ENCODE results near the gene RNF166. TPM values are rescaled to one million over a fixed set of nuclear protein-coding genes. Genes with fewer than 3 reads are reported as not detected.

RNF166 gene
- total and polyA plus RNA-seq, 2 donors (not counting 3 experiments of a cell fraction or from before 2014, with no cell fraction given) = 27.6 to 38.8 TPM

- no peaks in the 10 kb centered on the region for H4K20me1 ChIP-seq (replicated peaks; ENCODE audit: control insufficient read depth, extremely low read depth, insufficient read depth, low read length)
- H3K4me1 ChIP-seq (ENCODE audit: control insufficient read depth, extremely low read depth, insufficient read depth, low read length) = peaks cover 57% of the 10 kb centered on the region
- no peaks in the 10 kb centered on the region for H3K9me3 ChIP-seq (replicated peaks; ENCODE audit: control insufficient read depth, insufficient read depth, low read length)
- H3K27ac ChIP-seq (ENCODE audit: insufficient read depth, low read depth, low read length) = peak overlapping the region; percentile 63
- dilution Hi-C loops (cut with MboI; ENCODE audit: extremely low pct_ligation_motif_present, low sequenced_read_pairs) (no loop called here), intact Hi-C loops (cut with micrococcal nuclease) (no loop called here)
- H3K27me3 ChIP-seq (ENCODE audit: control insufficient read depth in 2 of 2, insufficient read depth in 2 of 2, low read length in 2 of 2) = no peaks in the 10 kb centered on the region
- no peaks in the 10 kb centered on the region for H3K9me1 ChIP-seq (replicated peaks; ENCODE audit: control insufficient read depth, extremely low read depth, insufficient read depth, low read length)
- peak overlapping the region in 1 of 3 experiments; percentile 9 for H3K4me3 ChIP-seq (replicated peaks in 1 of 3; ENCODE audit: insufficient read depth in 1 of 3, low read depth in 1 of 3, low read length in 3 of 3)
- peak overlapping the region; percentile 9 for H2AFZ ChIP-seq (ENCODE audit: low read depth, low read length)
- TF ChIP-seq POLR2AphosphoS5 (IDR thresholded peaks at IDR 0.05; ENCODE audit: insufficient read depth, low read depth, low read length) = peak; percentile 63
- no peak for TF ChIP-seq JUN (IDR thresholded peaks at IDR 0.05; ENCODE audit: borderline replicate concordance, insufficient read depth, insufficient read length, low read depth)
- peak; percentile 55 for TF ChIP-seq POLR2A (IDR thresholded peaks at IDR 0.05; ENCODE audit: low read depth, low read length)
- peak overlapping the region; percentile 44 for H3K9ac ChIP-seq (replicated peaks; ENCODE audit: extremely low read depth, insufficient read depth, low read length)
- POLR2A ChIA-PET = interaction anchor here (1.1 kb wide), 1 partner anchor 40 kb away, joined by 4 read pairs; the partner anchor contains the start of gene MVD
- peak; percentile 59 for DNase-seq (ENCODE audit: low read depth, low spot score)
- TSS peak; percentile 6 for BruUV-seq (replicated peaks)
- peak overlapping the region; percentile 38 for H3K4me2 ChIP-seq (ENCODE audit: insufficient read depth, low read length)
- peaks cover 60% of the 10 kb centered on the region for H3K79me2 ChIP-seq (ENCODE audit: control insufficient read depth, insufficient read depth, low read length)
- FAIRE-seq = peak; percentile 77
- CTCF ChIA-PET = interaction anchor here (1.0 to 4.3 kb wide), 3 partner anchors 16 to 39 kb away, joined by 3 to 25 read pairs (median 3); no protein-coding TSS in a partner anchor
- H3K36me3 ChIP-seq (ENCODE audit: control insufficient read depth in 2 of 2, extremely low read depth in 1 of 2, insufficient read depth in 2 of 2, low read length in 2 of 2) = peaks cover 0 to 9% of the 10 kb centered on the region in 2 experiments
Observed at GRCh38 chr16:88703486-88704309, 2.5 kb downstream of the RNF166 start.

GRCh38 chr16:88702371-88703210 lies 3.6 kb downstream of the RNF166 start:
- dilution Hi-C loops (cut with MboI; ENCODE audit: extremely low pct_ligation_motif_present, low sequenced_read_pairs) (no loop called here), intact Hi-C loops (cut with micrococcal nuclease) (no loop called here)
- Histone ChIP-seq H3K9me3 (replicated peaks; ENCODE audit: control insufficient read depth, insufficient read depth, low read length) (no peaks in the 10 kb centered on the region), H3K36me3 (ENCODE audit: control insufficient read depth in 2 of 2, extremely low read depth in 1 of 2, insufficient read depth in 2 of 2, low read length in 2 of 2) (peaks cover 0 to 16% of the 10 kb centered on the region in 2 experiments), H3K27me3 (ENCODE audit: control insufficient read depth in 2 of 2, insufficient read depth in 2 of 2, low read length in 2 of 2) (no peaks in the 10 kb centered on the region), H3K9ac (replicated peaks; ENCODE audit: extremely low read depth, insufficient read depth, low read length) (peak overlapping the region; percentile 44), H3K9me1 (replicated peaks; ENCODE audit: control insufficient read depth, extremely low read depth, insufficient read depth, low read length) (no peaks in the 10 kb centered on the region), H3K27ac (ENCODE audit: insufficient read depth, low read depth, low read length) (peak overlapping the region; percentile 69), H3K4me3 (replicated peaks in 1 of 3; ENCODE audit: insufficient read depth in 1 of 3, low read depth in 1 of 3, low read length in 3 of 3) (no peak overlapping the region), H2AFZ (ENCODE audit: low read depth, low read length) (no peak overlapping the region), H3K4me2 (ENCODE audit: insufficient read depth, low read length) (peak overlapping the region; percentile 35), H4K20me1 (replicated peaks; ENCODE audit: control insufficient read depth, extremely low read depth, insufficient read depth, low read length) (no peaks in the 10 kb centered on the region), H3K79me2 (ENCODE audit: control insufficient read depth, insufficient read depth, low read length) (peaks cover 51% of the 10 kb centered on the region), H3K4me1 (ENCODE audit: control insufficient read depth, extremely low read depth, insufficient read depth, low read length) (peaks cover 57% of the 10 kb centered on the region)
- DNase-seq (ENCODE audit: low read depth, low spot score) (no peak), FAIRE-seq (peak; percentile 62)
- no peak for TF ChIP-seq EZH2 (IDR thresholded peaks at IDR 0.05; ENCODE audit: borderline replicate concordance, low read depth, low read length, severe bottlenecking)
- BruUV-seq (replicated peaks) = no TSS peak
- ChIA-PET POLR2A (no interaction called here), CTCF (interaction anchor here (1.0 to 2.8 kb wide), 5 partner anchors 20 to 61 kb away, joined by 3 to 11 read pairs (median 3); no protein-coding TSS in a partner anchor)

Data from endothelial cell of umbilical vein (primary cell).